Measurements from ENCODE around the gene PRSS2. TPM values are rescaled to one million over a fixed set of nuclear protein-coding genes. Genes with fewer than 3 reads are reported as not detected.

PRSS2 gene
- total RNA-seq, 2 experiments from 2014 or later, result not detected

GRCh38 chr7:142793156-142793555 lies 22.4 kb downstream of the PRSS2 start:
- peaks cover 51% of the 10 kb centered on the region for H3K4me1 Mint-ChIP-seq
- peak overlapping the region; percentile 89 for H3K27ac Mint-ChIP-seq
- peak overlapping the region; percentile 93 for H3K4me3 Mint-ChIP-seq
- H3K9me3 Mint-ChIP-seq, result no peaks in the 10 kb centered on the region
- H3K27me3 Mint-ChIP-seq, result no peaks in the 10 kb centered on the region
- POLR2A ChIA-PET, result interaction anchor here (1.1 to 21.1 kb wide), 2 partner anchors 14 to 79 kb away, joined by 4 to 2273 read pairs; no protein-coding TSS in a partner anchor
- CTCF ChIA-PET, result interaction anchor here (12.9 kb wide), 1 partner anchor 18 kb away, joined by 300 read pairs; no protein-coding TSS in a partner anchor
- no peak for DNase-seq
- H3K36me3 Mint-ChIP-seq (ENCODE audit: low read depth), result peaks cover 83% of the 10 kb centered on the region

GRCh38 chr7:142795339-142795863 lies 24.6 kb downstream of the PRSS2 start:
- peaks cover 83% of the 10 kb centered on the region for H3K36me3 Mint-ChIP-seq (ENCODE audit: low read depth)
- ChIA-PET POLR2A (interaction anchor here (4.9 to 25.8 kb wide), 4 partner anchors 3 to 475 kb away, joined by 29 to 2273 read pairs (median 1159); no protein-coding TSS in a partner anchor), CTCF (interaction anchor here (4.5 to 5.7 kb wide), 2 partner anchors 10 to 14 kb away, joined by 38 to 150 read pairs; no protein-coding TSS in a partner anchor)
- H3K4me1 Mint-ChIP-seq, result peaks cover 67% of the 10 kb centered on the region
- peak; percentile 64 for DNase-seq
- H3K4me3 Mint-ChIP-seq, result peak overlapping the region; percentile 99
- H3K9me3 Mint-ChIP-seq, result no peaks in the 10 kb centered on the region
- peak overlapping the region; percentile 89 for H3K27ac Mint-ChIP-seq
- H3K27me3 Mint-ChIP-seq, result no peaks in the 10 kb centered on the region

GRCh38 chr7:142796001-142796500 lies 25.3 kb downstream of the PRSS2 start:
- DNase-seq, result no peak
- peaks cover 70% of the 10 kb centered on the region for H3K4me1 Mint-ChIP-seq
- ChIA-PET CTCF (interaction anchor here (1.4 to 5.7 kb wide), 3 partner anchors 8 to 14 kb away, joined by 3 to 150 read pairs (median 38); no protein-coding TSS in a partner anchor), POLR2A (interaction anchor here (0.8 to 25.8 kb wide), 10 partner anchors 4 to 483 kb away, joined by 3 to 2273 read pairs (median 20); no protein-coding TSS in a partner anchor)
- peak overlapping the region; percentile 89 for H3K27ac Mint-ChIP-seq
- H3K36me3 Mint-ChIP-seq (ENCODE audit: low read depth), result peaks cover 84% of the 10 kb centered on the region
- H3K4me3 Mint-ChIP-seq, result peak overlapping the region; percentile 99
- H3K27me3 Mint-ChIP-seq, result no peaks in the 10 kb centered on the region
- H3K9me3 Mint-ChIP-seq, result no peaks in the 10 kb centered on the region

- DNase-seq, result no peak
- ChIA-PET POLR2A (interaction anchor here (0.7 to 25.8 kb wide), 23 partner anchors 5 to 583 kb away, joined by 3 to 2273 read pairs (median 5); partner anchors contain the start of gene GSTK1), CTCF (interaction anchor here (1.2 to 5.7 kb wide), 6 partner anchors 9 to 311 kb away, joined by 3 to 150 read pairs (median 6); no protein-coding TSS in a partner anchor)
- Mint-ChIP-seq H3K4me1 (peaks cover 69% of the 10 kb centered on the region), H3K4me3 (peak overlapping the region; percentile 99), H3K27ac (peak overlapping the region; percentile 89), H3K9me3 (no peaks in the 10 kb centered on the region), H3K27me3 (no peaks in the 10 kb centered on the region), H3K36me3 (ENCODE audit: low read depth) (peaks cover 84% of the 10 kb centered on the region)
Observed at GRCh38 chr7:142796501-142797390, 26.0 kb downstream of the PRSS2 start.

GRCh38 chr7:142797391-142798377 lies 26.9 kb downstream of the PRSS2 start:
- H3K4me3 Mint-ChIP-seq, result peak overlapping the region; percentile 99
- no peaks in the 10 kb centered on the region for H3K27me3 Mint-ChIP-seq
- no peaks in the 10 kb centered on the region for H3K9me3 Mint-ChIP-seq
- ChIA-PET CTCF (interaction anchor here (0.6 to 5.7 kb wide), 12 partner anchors 8 to 504 kb away, joined by 3 to 150 read pairs (median 3); no protein-coding TSS in a partner anchor), POLR2A (interaction anchor here (0.7 to 25.8 kb wide), 33 partner anchors 6 to 582 kb away, joined by 3 to 2273 read pairs (median 5); partner anchors contain the start of gene GSTK1)
- H3K36me3 Mint-ChIP-seq (ENCODE audit: low read depth), result peaks cover 84% of the 10 kb centered on the region
- DNase-seq, result no peak
- peaks cover 71% of the 10 kb centered on the region for H3K4me1 Mint-ChIP-seq
- peak overlapping the region; percentile 89 for H3K27ac Mint-ChIP-seq

- ChIA-PET POLR2A (interaction anchor here (0.7 to 25.8 kb wide), 29 partner anchors 7 to 581 kb away, joined by 3 to 2273 read pairs (median 4); partner anchors contain the start of gene GSTK1), CTCF (interaction anchor here (0.6 to 5.7 kb wide), 11 partner anchors 7 to 505 kb away, joined by 3 to 150 read pairs (median 3); no protein-coding TSS in a partner anchor)
- Mint-ChIP-seq H3K4me3 (peak overlapping the region; percentile 99), H3K4me1 (peaks cover 71% of the 10 kb centered on the region), H3K27me3 (no peaks in the 10 kb centered on the region), H3K9me3 (no peaks in the 10 kb centered on the region), H3K27ac (peak overlapping the region; percentile 89), H3K36me3 (ENCODE audit: low read depth) (peaks cover 86% of the 10 kb centered on the region)
- DNase-seq, result no peak
Observed at GRCh38 chr7:142798451-142799436, 28.0 kb downstream of the PRSS2 start.

- H3K27me3 Mint-ChIP-seq, result no peaks in the 10 kb centered on the region
- H3K27ac Mint-ChIP-seq, result peak overlapping the region; percentile 89
- peaks cover 88% of the 10 kb centered on the region for H3K36me3 Mint-ChIP-seq (ENCODE audit: low read depth)
- DNase-seq, result no peak
- CTCF ChIA-PET, result interaction anchor here (0.6 to 5.7 kb wide), 6 partner anchors 10 to 580 kb away, joined by 3 to 150 read pairs (median 4); no protein-coding TSS in a partner anchor
- POLR2A ChIA-PET, result interaction anchor here (1.0 to 25.8 kb wide), 20 partner anchors 7 to 581 kb away, joined by 3 to 2273 read pairs (median 4); partner anchors contain the start of gene GSTK1
- peak overlapping the region; percentile 99 for H3K4me3 Mint-ChIP-seq
- no peaks in the 10 kb centered on the region for H3K9me3 Mint-ChIP-seq
- peaks cover 71% of the 10 kb centered on the region for H3K4me1 Mint-ChIP-seq
Observed at GRCh38 chr7:142799437-142799835, 28.7 kb downstream of the PRSS2 start.

GRCh38 chr7:142800088-142800487 lies 29.3 kb downstream of the PRSS2 start:
- Mint-ChIP-seq H3K27me3 (no peaks in the 10 kb centered on the region), H3K4me3 (peak overlapping the region; percentile 99), H3K4me1 (peaks cover 71% of the 10 kb centered on the region), H3K27ac (peak overlapping the region; percentile 89), H3K9me3 (no peaks in the 10 kb centered on the region), H3K36me3 (ENCODE audit: low read depth) (peaks cover 94% of the 10 kb centered on the region)
- ChIA-PET POLR2A (interaction anchor here (0.8 to 25.8 kb wide), 12 partner anchors 7 to 499 kb away, joined by 3 to 2273 read pairs (median 8); partner anchors contain the start of gene GSTK1), CTCF (interaction anchor here (0.6 to 5.7 kb wide), 3 partner anchors 10 to 580 kb away, joined by 3 to 150 read pairs (median 38); no protein-coding TSS in a partner anchor)
- no peak for DNase-seq

GRCh38 chr7:142800699-142801260 lies 30.0 kb downstream of the PRSS2 start:
- no peaks in the 10 kb centered on the region for H3K9me3 Mint-ChIP-seq
- ChIA-PET POLR2A (interaction anchor here (0.8 to 25.8 kb wide), 7 partner anchors 6 to 474 kb away, joined by 3 to 2273 read pairs (median 21); partner anchors contain the start of gene GSTK1), CTCF (interaction anchor here (5.7 kb wide), 1 partner anchor 9 kb away, joined by 150 read pairs; no protein-coding TSS in a partner anchor)
- peak overlapping the region; percentile 89 for H3K27ac Mint-ChIP-seq
- DNase-seq, result no peak
- no peaks in the 10 kb centered on the region for H3K27me3 Mint-ChIP-seq
- peak overlapping the region; percentile 99 for H3K4me3 Mint-ChIP-seq
- H3K36me3 Mint-ChIP-seq (ENCODE audit: low read depth), result peaks cover 96% of the 10 kb centered on the region
- H3K4me1 Mint-ChIP-seq, result peaks cover 71% of the 10 kb centered on the region
